ENCODE measurements around the gene ANKRD45. TPM values are rescaled to one million over a fixed set of nuclear protein-coding genes. Genes with fewer than 3 reads are reported as not detected.
A peak's percentile ranks its signal among the peaks of the same experiment; 100 is the strongest.

The ANKRD45 gene
- total and polyA plus RNA-seq, 2 of the 13 experiments (the other 11 are each of a cell fraction or from before 2014, with no cell fraction given), result not detected

- TF ChIP-seq BRCA1 (CRISPR knock-in tag; IDR thresholded peaks at IDR 0.05) (no peak), ZBTB42 (CRISPR knock-in tag; IDR thresholded peaks at IDR 0.05) (no peak), ZBTB8A (CRISPR knock-in tag; IDR thresholded peaks at IDR 0.05; ENCODE audit: borderline replicate concordance, low read depth) (no peak), REL (CRISPR knock-in tag; conservative IDR thresholded peaks at IDR 0.05) (no peak), ZNF296 (CRISPR knock-in tag; conservative IDR thresholded peaks at IDR 0.05) (peak; percentile 58; the same call in 1 of the 2 replicates), DR1 (CRISPR knock-in tag; IDR thresholded peaks at IDR 0.05) (no peak), TP53 (CRISPR knock-in tag; conservative IDR thresholded peaks at IDR 0.05) (no peak), ZNF205 (CRISPR knock-in tag; IDR thresholded peaks at IDR 0.05) (peak; percentile 98), FOXK2 (IDR thresholded peaks at IDR 0.05) (peak; percentile 31; the same call in 1 of the 2 replicates), NR2F6 (IDR thresholded peaks at IDR 0.05) (peak; percentile 62; the same call in 1 of the 2 replicates), NR2F6 (CRISPR knock-in tag; IDR thresholded peaks at IDR 0.05) (peak; percentile 78), ZNF761 (CRISPR knock-in tag; conservative IDR thresholded peaks at IDR 0.05) (no peak; the same call in 1 of the 2 replicates), ZNF746 (CRISPR knock-in tag; IDR thresholded peaks at IDR 0.05) (peak; percentile 64), ZC3H4 (CRISPR knock-in tag; IDR thresholded peaks at IDR 0.05; ENCODE audit: borderline replicate concordance) (no peak), YY1 (IDR thresholded peaks at IDR 0.05; ENCODE audit: insufficient read depth, insufficient replicate concordance, low read depth, low read length) (peak; percentile 67), NONO (IDR thresholded peaks at IDR 0.05) (no peak), NONO (CRISPR knock-in tag; conservative IDR thresholded peaks at IDR 0.05) (peak; percentile 76), CHCHD3 (CRISPR knock-in tag; IDR thresholded peaks at IDR 0.05) (no peak), ZNF180 (CRISPR knock-in tag; IDR thresholded peaks at IDR 0.05; ENCODE audit: borderline replicate concordance, low read depth) (no peak)
- TF ChIP-seq, protein P1, sequence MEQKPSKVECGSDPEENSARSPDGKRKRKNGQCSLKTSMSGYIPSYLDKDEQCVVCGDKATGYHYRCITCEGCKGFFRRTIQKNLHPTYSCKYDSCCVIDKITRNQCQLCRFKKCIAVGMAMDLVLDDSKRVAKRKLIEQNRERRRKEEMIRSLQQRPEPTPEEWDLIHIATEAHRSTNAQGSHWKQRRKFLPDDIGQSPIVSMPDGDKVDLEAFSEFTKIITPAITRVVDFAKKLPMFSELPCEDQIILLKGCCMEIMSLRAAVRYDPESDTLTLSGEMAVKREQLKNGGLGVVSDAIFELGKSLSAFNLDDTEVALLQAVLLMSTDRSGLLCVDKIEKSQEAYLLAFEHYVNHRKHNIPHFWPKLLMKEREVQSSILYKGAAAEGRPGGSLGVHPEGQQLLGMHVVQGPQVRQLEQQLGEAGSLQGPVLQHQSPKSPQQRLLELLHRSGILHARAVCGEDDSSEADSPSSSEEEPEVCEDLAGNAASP (CRISPR knock-in tag; IDR thresholded peaks at IDR 0.05; ENCODE audit: borderline replicate concordance), result peak; percentile 43
- TF ChIP-seq, protein P2, sequence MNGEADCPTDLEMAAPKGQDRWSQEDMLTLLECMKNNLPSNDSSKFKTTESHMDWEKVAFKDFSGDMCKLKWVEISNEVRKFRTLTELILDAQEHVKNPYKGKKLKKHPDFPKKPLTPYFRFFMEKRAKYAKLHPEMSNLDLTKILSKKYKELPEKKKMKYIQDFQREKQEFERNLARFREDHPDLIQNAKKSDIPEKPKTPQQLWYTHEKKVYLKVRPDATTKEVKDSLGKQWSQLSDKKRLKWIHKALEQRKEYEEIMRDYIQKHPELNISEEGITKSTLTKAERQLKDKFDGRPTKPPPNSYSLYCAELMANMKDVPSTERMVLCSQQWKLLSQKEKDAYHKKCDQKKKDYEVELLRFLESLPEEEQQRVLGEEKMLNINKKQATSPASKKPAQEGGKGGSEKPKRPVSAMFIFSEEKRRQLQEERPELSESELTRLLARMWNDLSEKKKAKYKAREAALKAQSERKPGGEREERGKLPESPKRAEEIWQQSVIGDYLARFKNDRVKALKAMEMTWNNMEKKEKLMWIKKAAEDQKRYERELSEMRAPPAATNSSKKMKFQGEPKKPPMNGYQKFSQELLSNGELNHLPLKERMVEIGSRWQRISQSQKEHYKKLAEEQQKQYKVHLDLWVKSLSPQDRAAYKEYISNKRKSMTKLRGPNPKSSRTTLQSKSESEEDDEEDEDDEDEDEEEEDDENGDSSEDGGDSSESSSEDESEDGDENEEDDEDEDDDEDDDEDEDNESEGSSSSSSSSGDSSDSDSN (CRISPR knock-in tag; IDR thresholded peaks at IDR 0.05), result peak; percentile 92
- TF ChIP-seq, protein P3, sequence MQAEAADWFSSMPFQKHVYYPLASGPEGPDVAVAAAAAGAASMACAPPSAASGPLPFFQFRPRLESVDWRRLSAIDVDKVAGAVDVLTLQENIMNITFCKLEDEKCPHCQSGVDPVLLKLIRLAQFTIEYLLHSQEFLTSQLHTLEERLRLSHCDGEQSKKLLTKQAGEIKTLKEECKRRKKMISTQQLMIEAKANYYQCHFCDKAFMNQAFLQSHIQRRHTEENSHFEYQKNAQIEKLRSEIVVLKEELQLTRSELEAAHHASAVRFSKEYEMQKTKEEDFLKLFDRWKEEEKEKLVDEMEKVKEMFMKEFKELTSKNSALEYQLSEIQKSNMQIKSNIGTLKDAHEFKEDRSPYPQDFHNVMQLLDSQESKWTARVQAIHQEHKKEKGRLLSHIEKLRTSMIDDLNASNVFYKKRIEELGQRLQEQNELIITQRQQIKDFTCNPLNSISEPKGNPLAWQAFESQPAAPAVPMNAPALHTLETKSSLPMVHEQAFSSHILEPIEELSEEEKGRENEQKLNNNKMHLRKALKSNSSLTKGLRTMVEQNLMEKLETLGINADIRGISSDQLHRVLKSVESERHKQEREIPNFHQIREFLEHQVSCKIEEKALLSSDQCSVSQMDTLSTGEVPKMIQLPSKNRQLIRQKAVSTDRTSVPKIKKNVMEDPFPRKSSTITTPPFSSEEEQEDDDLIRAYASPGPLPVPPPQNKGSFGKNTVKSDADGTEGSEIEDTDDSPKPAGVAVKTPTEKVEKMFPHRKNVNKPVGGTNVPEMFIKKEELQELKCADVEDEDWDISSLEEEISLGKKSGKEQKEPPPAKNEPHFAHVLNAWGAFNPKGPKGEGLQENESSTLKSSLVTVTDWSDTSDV (CRISPR knock-in tag; IDR thresholded peaks at IDR 0.05), result peak; percentile 79; the same call in 1 of the 2 replicates
- TF ChIP-seq, protein P4, sequence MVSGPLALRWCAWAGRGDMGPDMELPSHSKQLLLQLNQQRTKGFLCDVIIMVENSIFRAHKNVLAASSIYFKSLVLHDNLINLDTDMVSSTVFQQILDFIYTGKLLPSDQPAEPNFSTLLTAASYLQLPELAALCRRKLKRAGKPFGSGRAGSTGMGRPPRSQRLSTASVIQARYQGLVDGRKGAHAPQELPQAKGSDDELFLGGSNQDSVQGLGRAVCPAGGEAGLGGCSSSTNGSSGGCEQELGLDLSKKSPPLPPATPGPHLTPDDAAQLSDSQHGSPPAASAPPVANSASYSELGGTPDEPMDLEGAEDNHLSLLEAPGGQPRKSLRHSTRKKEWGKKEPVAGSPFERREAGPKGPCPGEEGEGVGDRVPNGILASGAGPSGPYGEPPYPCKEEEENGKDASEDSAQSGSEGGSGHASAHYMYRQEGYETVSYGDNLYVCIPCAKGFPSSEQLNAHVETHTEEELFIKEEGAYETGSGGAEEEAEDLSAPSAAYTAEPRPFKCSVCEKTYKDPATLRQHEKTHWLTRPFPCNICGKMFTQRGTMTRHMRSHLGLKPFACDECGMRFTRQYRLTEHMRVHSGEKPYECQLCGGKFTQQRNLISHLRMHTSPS (CRISPR knock-in tag; IDR thresholded peaks at IDR 0.05; ENCODE audit: low read depth), result peak; percentile 71
These were observed 45.3 kb upstream of the ANKRD45 start, which contains the start of gene KLHL20 (continued) for GRCh38 chr1:173714759-173715537.
